GM19043 (cell line): Measurements from ENCODE around the gene TIE1.
"Not testable (repeated sequence)": the region's sequence is repeated elsewhere in the genome, so short reads cannot be mapped to it uniquely, and the experiment has no call there.

ENCODE experiments used
- ATAC-seq: cut with Tn5 transposase; IDR thresholded peaks from one replicate; pipeline ENCODE4 v1.9.1; 2021; ENCODE audit warnings: low read depth; ENCODE audit not compliant: unreplicated experiment

The TIE1 gene

GRCh38 chr1:43358746-43359693 is 58.2 kb downstream of the TIE1 start, which contains the start of gene CDC20:
CDC20 (plus strand) TSS chr1:43358981; CDS start chr1:43359216, 235 bp downstream.
- ATAC-seq = peak; percentile 95

GRCh38 chr1:43359696-43360095 is 58.9 kb downstream of the TIE1 start:
- ATAC-seq = no peak

- no peak for ATAC-seq
These were observed 59.8 kb downstream of the TIE1 start for GRCh38 chr1:43360616-43361015.

GRCh38 chr1:43363283-43363934 is 62.6 kb downstream of the TIE1 start:
- ATAC-seq = no peak

- no peak for ATAC-seq
These were observed 63.2 kb downstream of the TIE1 start for GRCh38 chr1:43363935-43364525.

- ATAC-seq = no peak
These were observed 64.9 kb downstream of the TIE1 start for GRCh38 chr1:43365678-43366077.

GRCh38 chr1:43366179-43366578 is 65.4 kb downstream of the TIE1 start:
- ATAC-seq = no peak

- ATAC-seq = no peak
These were observed 65.8 kb downstream of the TIE1 start for GRCh38 chr1:43366601-43367025.

GRCh38 chr1:43367026-43367903 is 66.5 kb downstream of the TIE1 start:
- peak; percentile 35 for ATAC-seq

- ATAC-seq = peak; percentile 68
These were observed 67.3 kb downstream of the TIE1 start, which contains the start of gene ELOVL1 for GRCh38 chr1:43367904-43368645. ELOVL1 (minus strand) TSS chr1:43368011; CDS start chr1:43365609, 2,402 bp downstream.

- no peak for ATAC-seq
These were observed 67.9 kb downstream of the TIE1 start for GRCh38 chr1:43368646-43369020.

- ATAC-seq = not testable (repeated sequence)
These were observed 69.0 kb downstream of the TIE1 start for GRCh38 chr1:43369779-43370178.

- no peak for ATAC-seq
These were observed 69.8 kb downstream of the TIE1 start for GRCh38 chr1:43370564-43370963.

GRCh38 chr1:43372172-43372571 is 71.4 kb downstream of the TIE1 start:
- no peak for ATAC-seq
